SU-DHL-6 (cell line): ENCODE data around the gene VWA8.

ENCODE experiments used
- H2AFZ ChIP-seq: fragments of 200-600 bp; sonication (generic); 2 replicates; pipeline ENCODE4 v1.6.1; 2014; ENCODE audit warnings: low read depth, mild to moderate bottlenecking, moderate library complexity, mixed read lengths, antibody characterized with exemption, low read length; ENCODE audit not compliant: severe bottlenecking
- H3F3A ChIP-seq: fragments of 200-600 bp; shearing (Covaris generic); 2 replicates; pipeline ENCODE4 v1.6.0; 2016; ENCODE audit warnings: antibody characterized with exemption, mild to moderate bottlenecking; ENCODE audit not compliant: insufficient read depth
- H3K27ac ChIP-seq: fragments of 200-600 bp; sonication (generic); 2 replicates; pipeline ENCODE4 v1.5.1; 2016; ENCODE audit warnings: low read depth, mild to moderate bottlenecking, low read length, moderate library complexity, mixed read lengths
- H3K27me3 ChIP-seq: fragments of 200-600 bp; sonication (generic), shearing (Covaris generic); 2 replicates; pipeline ENCODE4 v1.6.0; 2014; ENCODE audit warnings: mild to moderate bottlenecking, low read length
- H3K36me3 ChIP-seq: fragments of 200-600 bp; sonication (generic); 2 replicates; pipeline ENCODE4 v1.6.1; 2014; ENCODE audit warnings: mild to moderate bottlenecking, low read length, mixed read lengths
- H3K4me2 ChIP-seq: fragments of 300-600, 200-600 bp; shearing (Covaris generic), sonication (generic); 2 replicates; pipeline ENCODE4 v1.6.0; 2014; ENCODE audit warnings: low read length, low read depth, mild to moderate bottlenecking; ENCODE audit not compliant: poor library complexity, severe bottlenecking
- H3K4me3 ChIP-seq: fragments of 200-600 bp; sonication (generic); 2 replicates; pipeline ENCODE4 v1.5.1; 2014; ENCODE audit warnings: antibody characterized with exemption, low read length, mild to moderate bottlenecking, mixed read lengths; ENCODE audit not compliant: insufficient read depth, poor library complexity, severe bottlenecking
- H3K79me2 ChIP-seq: fragments of 200-600 bp; sonication (generic); 2 replicates; pipeline ENCODE4 v1.6.1; 2014; ENCODE audit warnings: mild to moderate bottlenecking, low read length, moderate library complexity; ENCODE audit not compliant: insufficient read depth
- H3K9ac ChIP-seq: fragments of 200-600 bp; sonication (generic); 2 replicates; pipeline ENCODE4 v1.7.0; 2014; ENCODE audit warnings: mild to moderate bottlenecking, low read length
- H3K9me2 ChIP-seq: fragments of 200-600 bp; sonication (generic); replicated peaks from 2 replicates; pipeline ENCODE4 v1.6.1; 2014; ENCODE audit warnings: low read length; ENCODE audit not compliant: insufficient read depth
- H3K9me3 ChIP-seq: fragments of 200-600 bp; sonication (generic); 2 replicates; pipeline ENCODE4 v1.6.1; 2014; ENCODE audit warnings: low read length, mixed read lengths; ENCODE audit not compliant: insufficient read depth
- H4K20me1 ChIP-seq: fragments of 200-600 bp; sonication (generic); 2 replicates; pipeline ENCODE4 v1.6.1; 2014; ENCODE audit warnings: low read depth, mild to moderate bottlenecking, antibody characterized with exemption, low read length, moderate library complexity, mixed read lengths
- EZH2phosphoT487 ChIP-seq: fragments of 200-600 bp; sonication (generic), shearing (Covaris generic); conservative IDR thresholded peaks from 2 replicates; pipeline ENCODE4 v1.6.1; 2018; ENCODE audit warnings: mild to moderate bottlenecking, antibody characterized with exemption, low read length, moderate library complexity, mixed read lengths
- TF ChIP-seq, protein P1 (sequence below): fragments of 200-600 bp; sonication (generic); IDR thresholded peaks from one replicate; pipeline ENCODE4 v1.5.1; 2017; ENCODE audit warnings: antibody characterized with exemption, mild to moderate bottlenecking, low read length, moderate library complexity; ENCODE audit not compliant: insufficient read depth, poor library complexity, severe bottlenecking

The VWA8 gene

DNA sequence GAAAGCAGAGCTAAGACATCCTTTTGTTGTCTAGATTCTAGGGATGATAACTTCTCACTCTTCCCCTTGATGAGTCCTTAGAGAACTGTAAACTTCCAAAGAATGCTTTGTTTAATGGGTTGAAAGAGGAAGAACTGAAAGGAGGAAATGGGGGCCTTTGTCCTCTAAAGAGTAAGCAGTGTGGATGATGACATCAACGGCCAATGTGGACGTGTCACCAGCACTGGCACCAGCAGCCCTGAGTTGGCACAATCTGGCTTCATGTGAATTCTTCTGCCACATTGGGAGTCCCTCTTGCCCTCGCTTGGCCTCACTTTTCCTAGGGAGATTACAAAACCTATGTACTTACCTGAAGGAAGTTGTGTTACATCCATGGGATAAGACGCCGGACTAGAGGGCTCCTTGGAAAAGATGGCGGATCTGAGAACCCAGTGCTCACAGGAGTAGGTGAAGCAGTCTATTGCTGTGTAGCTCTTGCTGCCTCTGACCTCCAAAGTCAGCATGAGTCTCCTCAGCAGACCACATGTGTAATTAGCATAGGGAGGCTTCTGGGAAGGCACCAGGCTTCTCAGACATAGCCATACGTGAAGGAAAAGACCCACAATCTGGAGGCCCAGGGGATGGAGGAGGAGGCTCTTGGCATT, 440.8 kb downstream of the VWA8 start:
- Histone ChIP-seq H3K9ac (no peak overlapping the region), H3F3A (no peaks in the 10 kb centered on the region; the same call in 1 of the 2 replicates), H3K4me2 (no peak overlapping the region), H2AFZ (no peak overlapping the region), H3K27me3 (no peaks in the 10 kb centered on the region), H4K20me1 (no peaks in the 10 kb centered on the region), H3K79me2 (no peaks in the 10 kb centered on the region), H3K4me3 (no peak overlapping the region), H3K9me2 (no peaks in the 10 kb centered on the region), H3K9me3 (no peaks in the 10 kb centered on the region), H3K36me3 (no peaks in the 10 kb centered on the region), H3K27ac (no peak overlapping the region)
- TF ChIP-seq, protein P1, sequence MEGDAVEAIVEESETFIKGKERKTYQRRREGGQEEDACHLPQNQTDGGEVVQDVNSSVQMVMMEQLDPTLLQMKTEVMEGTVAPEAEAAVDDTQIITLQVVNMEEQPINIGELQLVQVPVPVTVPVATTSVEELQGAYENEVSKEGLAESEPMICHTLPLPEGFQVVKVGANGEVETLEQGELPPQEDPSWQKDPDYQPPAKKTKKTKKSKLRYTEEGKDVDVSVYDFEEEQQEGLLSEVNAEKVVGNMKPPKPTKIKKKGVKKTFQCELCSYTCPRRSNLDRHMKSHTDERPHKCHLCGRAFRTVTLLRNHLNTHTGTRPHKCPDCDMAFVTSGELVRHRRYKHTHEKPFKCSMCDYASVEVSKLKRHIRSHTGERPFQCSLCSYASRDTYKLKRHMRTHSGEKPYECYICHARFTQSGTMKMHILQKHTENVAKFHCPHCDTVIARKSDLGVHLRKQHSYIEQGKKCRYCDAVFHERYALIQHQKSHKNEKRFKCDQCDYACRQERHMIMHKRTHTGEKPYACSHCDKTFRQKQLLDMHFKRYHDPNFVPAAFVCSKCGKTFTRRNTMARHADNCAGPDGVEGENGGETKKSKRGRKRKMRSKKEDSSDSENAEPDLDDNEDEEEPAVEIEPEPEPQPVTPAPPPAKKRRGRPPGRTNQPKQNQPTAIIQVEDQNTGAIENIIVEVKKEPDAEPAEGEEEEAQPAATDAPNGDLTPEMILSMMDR: no peak
- no peak for TF ChIP-seq EZH2phosphoT487
